ENCODE measurements around the gene ITM2B.

DNA sequence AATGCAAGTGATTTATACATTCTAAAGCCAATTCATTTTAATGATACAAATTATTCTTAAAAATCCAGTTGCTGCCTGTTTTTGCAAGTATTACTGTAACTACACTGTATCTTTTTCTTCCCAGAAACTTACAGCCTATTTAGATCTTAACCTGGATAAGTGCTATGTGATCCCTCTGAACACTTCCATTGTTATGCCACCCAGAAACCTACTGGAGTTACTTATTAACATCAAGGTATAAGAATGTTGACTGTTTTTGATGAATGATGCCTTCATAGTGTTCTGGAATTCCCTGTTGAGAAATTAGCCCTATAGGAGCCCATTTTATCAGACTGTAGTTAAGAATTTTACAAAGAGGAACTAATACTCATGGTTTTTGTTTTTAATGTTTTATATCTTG lies 25.0 kb downstream of the ITM2B start:
- TF ChIP-seq, protein P1, sequence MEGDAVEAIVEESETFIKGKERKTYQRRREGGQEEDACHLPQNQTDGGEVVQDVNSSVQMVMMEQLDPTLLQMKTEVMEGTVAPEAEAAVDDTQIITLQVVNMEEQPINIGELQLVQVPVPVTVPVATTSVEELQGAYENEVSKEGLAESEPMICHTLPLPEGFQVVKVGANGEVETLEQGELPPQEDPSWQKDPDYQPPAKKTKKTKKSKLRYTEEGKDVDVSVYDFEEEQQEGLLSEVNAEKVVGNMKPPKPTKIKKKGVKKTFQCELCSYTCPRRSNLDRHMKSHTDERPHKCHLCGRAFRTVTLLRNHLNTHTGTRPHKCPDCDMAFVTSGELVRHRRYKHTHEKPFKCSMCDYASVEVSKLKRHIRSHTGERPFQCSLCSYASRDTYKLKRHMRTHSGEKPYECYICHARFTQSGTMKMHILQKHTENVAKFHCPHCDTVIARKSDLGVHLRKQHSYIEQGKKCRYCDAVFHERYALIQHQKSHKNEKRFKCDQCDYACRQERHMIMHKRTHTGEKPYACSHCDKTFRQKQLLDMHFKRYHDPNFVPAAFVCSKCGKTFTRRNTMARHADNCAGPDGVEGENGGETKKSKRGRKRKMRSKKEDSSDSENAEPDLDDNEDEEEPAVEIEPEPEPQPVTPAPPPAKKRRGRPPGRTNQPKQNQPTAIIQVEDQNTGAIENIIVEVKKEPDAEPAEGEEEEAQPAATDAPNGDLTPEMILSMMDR (IDR thresholded peaks at IDR 0.05 in 4 of 5, conservative IDR thresholded peaks at IDR 0.05 in 1 of 5): no peak
- no peak for TF ChIP-seq POLR2A (IDR thresholded peaks at IDR 0.05)
